ENCODE results near the gene MMP19.
"Not testable (repeated sequence)": the region's sequence is repeated elsewhere in the genome, so short reads cannot be mapped to it uniquely, and the experiment has no call there.

Gene MMP19

GRCh38 chr12:55843431-55843830 lies 695 bp upstream of the MMP19 start:
- peak; percentile 13 for DNase-seq (ENCODE audit: low read depth, low spot score)

GRCh38 chr12:55840581-55841351 lies 2.0 kb downstream of the MMP19 start:
- DNase-seq (ENCODE audit: low read depth, low spot score): no peak

- no peak for DNase-seq (ENCODE audit: low read depth, low spot score)
Observed at GRCh38 chr12:55839345-55840140, 3.2 kb downstream of the MMP19 start.

GRCh38 chr12:55838361-55838760 lies 4.4 kb downstream of the MMP19 start:
- no peak for DNase-seq (ENCODE audit: low read depth, low spot score)

GRCh38 chr12:55834400-55834799 lies 8.3 kb downstream of the MMP19 start:
- DNase-seq (ENCODE audit: low read depth, low spot score): not testable (repeated sequence)

GRCh38 chr12:55833056-55833455 lies 9.7 kb downstream of the MMP19 start:
- no peak for DNase-seq (ENCODE audit: low read depth, low spot score)

GRCh38 chr12:55831447-55831815 lies 11.3 kb downstream of the MMP19 start:
- peak; percentile 30 for DNase-seq (ENCODE audit: low read depth, low spot score)

- peak; percentile 55 for DNase-seq (ENCODE audit: low read depth, low spot score)
Observed at GRCh38 chr12:55830601-55831446, 11.9 kb downstream of the MMP19 start.

- peak; percentile 52 for DNase-seq (ENCODE audit: low read depth, low spot score)
Observed at GRCh38 chr12:55829967-55830600, 12.7 kb downstream of the MMP19 start.

GRCh38 chr12:55828357-55828756 lies 14.4 kb downstream of the MMP19 start:
- DNase-seq (ENCODE audit: low read depth, low spot score): no peak

- DNase-seq (ENCODE audit: low read depth, low spot score): no peak
Observed at GRCh38 chr12:55827806-55828205, 14.9 kb downstream of the MMP19 start.

GRCh38 chr12:55824726-55825125 lies 18.0 kb downstream of the MMP19 start:
- no peak for DNase-seq (ENCODE audit: low read depth, low spot score)

GRCh38 chr12:55823419-55823818 lies 19.3 kb downstream of the MMP19 start:
- no peak for DNase-seq (ENCODE audit: low read depth, low spot score)

GRCh38 chr12:55822228-55822627 lies 20.5 kb downstream of the MMP19 start:
- DNase-seq (ENCODE audit: low read depth, low spot score): no peak

- DNase-seq (ENCODE audit: low read depth, low spot score): no peak
Observed at GRCh38 chr12:55820679-55821078, 22.1 kb downstream of the MMP19 start.

GRCh38 chr12:55818886-55819285 lies 23.9 kb downstream of the MMP19 start:
- DNase-seq (ENCODE audit: low read depth, low spot score): no peak

- no peak for DNase-seq (ENCODE audit: low read depth, low spot score)
Observed at GRCh38 chr12:55818140-55818728, 24.5 kb downstream of the MMP19 start.

GRCh38 chr12:55817345-55818139 lies 25.2 kb downstream of the MMP19 start, which contains the start of the genes ORMDL2 and SARNP:
Gene ORMDL2, plus strand, starts transcription at chr12:55818041. Its CDS starts 959 bp downstream, at chr12:55819000.
Gene SARNP, minus strand, starts transcription at chr12:55817724. Its CDS starts 23 bp downstream, at chr12:55817701.
- peak; percentile 100 for DNase-seq (ENCODE audit: low read depth, low spot score)

GRCh38 chr12:55816881-55817344 lies 25.8 kb downstream of the MMP19 start:
- peak; percentile 50 for DNase-seq (ENCODE audit: low read depth, low spot score)

GRCh38 chr12:55815473-55815872 lies 27.3 kb downstream of the MMP19 start:
- no peak for DNase-seq (ENCODE audit: low read depth, low spot score)
